SK-N-MC (cell line): Measurements from ENCODE around the gene FLT1.

Source experiments
- EZH2 ChIP-seq: fragments of 200-600 bp; sonication (generic); IDR thresholded peaks from one replicate; pipeline ENCODE4 v1.6.1; 2017; ENCODE audit warnings: antibody characterized with exemption
- POLR2AphosphoS5 ChIP-seq: IDR thresholded peaks from 2 replicates; pipeline ENCODE4 v1.6.1; 2012; ENCODE audit warnings: mild to moderate bottlenecking, low read depth, low read length, borderline replicate concordance

- no peak for TF ChIP-seq POLR2AphosphoS5
- no peak for TF ChIP-seq EZH2
Measured at GRCh38 chr13:28474491-28475134, 20.3 kb downstream of the FLT1 start.
